HG02798 (cell line): ENCODE measurements around the gene TLX2.
A peak's percentile ranks its signal among the peaks of the same experiment; 100 is the strongest.

Source experiments
- ATAC-seq: cut with Tn5 transposase; IDR thresholded peaks from one replicate; pipeline ENCODE4 v1.9.1; 2021; ENCODE audit warnings: mild to moderate bottlenecking; ENCODE audit not compliant: unreplicated experiment, poor library complexity

TLX2 gene

GRCh38 chr2:74530239-74531187, 16.3 kb downstream of the TLX2 start:
- peak; percentile 31 for ATAC-seq

GRCh38 chr2:74531666-74532065, 17.4 kb downstream of the TLX2 start:
- no peak for ATAC-seq

DNA sequence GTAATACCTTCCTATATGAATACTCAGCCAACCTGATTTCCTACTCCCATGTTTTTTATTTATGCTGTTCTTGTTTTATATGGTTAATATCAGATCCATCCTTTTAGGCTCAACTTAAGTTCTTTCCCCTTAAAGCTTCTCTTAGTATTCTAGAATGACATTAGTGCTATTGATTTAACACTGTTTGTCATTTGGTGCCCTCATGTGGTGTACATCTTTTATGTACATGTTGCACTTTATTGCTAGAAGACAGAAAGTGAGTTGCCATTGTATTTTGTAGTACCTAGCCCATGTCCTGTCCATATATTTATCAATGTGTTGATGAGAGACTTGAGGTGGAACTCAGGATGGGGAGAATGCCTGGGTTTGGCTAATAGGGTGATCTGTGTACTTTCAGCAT, 18.0 kb downstream of the TLX2 start:
- no peak for ATAC-seq

DNA sequence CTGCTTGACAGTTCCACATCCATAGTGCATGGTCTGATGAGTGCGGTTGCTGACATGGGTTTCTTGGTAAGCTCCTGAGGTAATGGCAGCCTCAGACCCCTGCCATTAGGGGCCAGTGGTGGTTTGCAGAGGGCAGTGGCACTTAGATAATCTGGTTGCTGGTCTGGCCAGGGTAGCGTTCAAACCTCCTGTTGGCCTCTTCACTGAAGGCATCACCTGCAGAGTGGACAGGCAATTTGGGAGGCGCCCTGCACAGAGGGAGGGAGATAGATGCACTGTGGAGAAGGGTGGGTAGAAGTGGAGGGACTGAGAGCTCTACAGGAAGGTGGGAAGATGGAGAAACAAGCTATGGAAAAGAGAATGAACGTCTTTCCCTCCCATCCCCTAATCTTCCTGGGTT, 19.2 kb downstream of the TLX2 start:
- no peak for ATAC-seq

DNA sequence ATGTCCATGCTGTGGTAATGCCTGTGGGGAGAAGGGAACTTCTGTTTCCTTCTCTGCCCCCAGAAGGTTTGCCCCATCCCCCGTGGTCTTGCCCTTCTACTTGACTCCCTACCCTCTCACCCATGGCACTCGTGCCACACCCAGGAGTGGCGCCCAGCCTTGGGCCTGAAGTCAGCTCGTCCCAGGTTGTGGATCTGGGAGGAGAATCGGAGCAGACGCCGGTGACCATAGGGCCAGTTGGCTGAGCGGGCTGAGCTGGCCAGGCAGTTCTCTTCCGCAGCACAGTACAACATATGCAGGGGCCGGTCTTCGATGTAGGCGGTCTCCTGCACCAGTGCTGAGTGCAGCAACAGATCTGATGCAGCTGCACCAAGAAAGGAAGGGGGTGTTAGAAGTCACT, 20.2 kb downstream of the TLX2 start:
- ATAC-seq = no peak

DNA sequence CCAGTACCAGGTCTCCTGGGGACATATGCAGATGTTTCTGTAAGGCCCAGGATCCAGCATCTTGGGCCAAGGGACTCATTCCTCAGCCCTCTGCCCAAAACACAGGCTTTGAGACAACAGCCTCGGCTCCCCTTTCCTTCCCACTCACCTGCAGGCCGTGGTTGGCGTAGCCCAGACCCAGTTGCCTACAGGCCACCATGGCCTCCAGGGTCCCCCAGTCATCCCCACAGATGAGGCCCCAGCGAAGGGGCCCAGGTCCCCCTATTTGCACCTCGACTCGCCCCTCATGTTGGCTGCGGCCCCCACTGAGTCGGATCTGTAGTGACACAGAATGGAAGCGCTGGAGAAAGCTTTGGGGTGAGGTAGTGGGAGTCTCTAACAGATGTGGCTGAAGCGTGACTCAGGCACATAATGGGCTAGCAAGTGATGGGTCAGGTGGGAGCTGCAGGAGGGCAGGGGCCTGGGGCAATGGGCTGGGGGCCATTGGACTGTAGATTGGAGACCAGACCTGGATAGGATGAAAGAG, 21.3 kb downstream of the TLX2 start:
- no peak for ATAC-seq

DNA sequence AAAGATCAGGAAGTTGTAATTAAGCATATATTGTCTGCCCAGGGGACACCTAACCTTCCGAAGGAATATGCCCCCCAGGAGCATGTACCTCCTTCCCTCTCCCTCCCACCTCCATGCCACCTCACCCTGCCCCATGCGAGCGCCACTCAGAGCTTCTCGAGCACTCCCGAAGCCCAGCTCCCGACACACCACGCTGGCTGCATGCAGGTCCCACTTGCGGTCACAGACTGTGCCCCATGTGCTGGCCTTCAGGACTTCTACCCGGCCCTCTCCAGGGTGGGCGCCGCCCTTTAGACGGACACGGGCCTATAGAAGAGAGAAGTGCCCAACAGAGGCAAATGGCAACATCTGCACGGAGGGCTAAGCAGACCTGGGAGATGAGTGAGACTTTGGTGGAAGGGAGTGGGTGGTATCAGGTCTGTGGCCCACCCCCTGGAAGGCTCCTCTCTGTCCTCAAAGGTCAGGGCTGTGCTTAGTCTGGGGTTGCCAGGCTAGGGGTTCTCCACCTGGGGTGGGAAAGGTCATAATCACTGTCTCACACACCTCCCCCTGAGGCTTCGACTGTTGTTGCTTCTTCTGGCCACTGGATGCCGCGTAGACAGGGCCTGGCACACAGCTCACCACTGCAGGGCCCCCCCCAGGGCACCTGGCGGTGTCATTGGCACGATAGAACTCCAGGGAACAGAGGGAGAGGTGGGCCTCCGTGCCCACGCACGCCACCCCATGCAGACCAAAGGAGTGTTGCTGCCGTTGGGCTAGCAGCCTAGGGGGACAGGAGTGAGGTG, 22.1 kb downstream of the TLX2 start:
- ATAC-seq = no peak

DNA sequence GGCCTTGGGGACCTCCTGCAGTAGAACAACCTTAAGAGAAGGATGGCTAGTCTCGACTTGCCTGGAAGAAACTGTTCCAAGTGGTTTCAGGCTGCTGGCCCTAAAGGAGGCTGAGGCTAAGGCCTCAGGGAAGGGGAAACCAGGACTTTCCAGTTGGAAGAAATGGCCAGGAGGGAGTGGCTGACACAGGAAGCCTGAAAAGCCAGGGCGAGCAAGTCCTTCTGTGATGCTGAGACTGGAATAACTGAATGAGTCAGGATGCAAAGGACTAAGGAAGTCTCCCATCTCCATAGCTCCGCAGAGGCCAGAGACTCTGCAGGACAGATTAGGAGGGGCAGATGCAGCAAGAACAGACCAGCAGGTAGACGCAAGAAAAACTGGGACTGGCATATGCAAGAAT, 22.9 kb downstream of the TLX2 start:
- ATAC-seq = no peak

DNA sequence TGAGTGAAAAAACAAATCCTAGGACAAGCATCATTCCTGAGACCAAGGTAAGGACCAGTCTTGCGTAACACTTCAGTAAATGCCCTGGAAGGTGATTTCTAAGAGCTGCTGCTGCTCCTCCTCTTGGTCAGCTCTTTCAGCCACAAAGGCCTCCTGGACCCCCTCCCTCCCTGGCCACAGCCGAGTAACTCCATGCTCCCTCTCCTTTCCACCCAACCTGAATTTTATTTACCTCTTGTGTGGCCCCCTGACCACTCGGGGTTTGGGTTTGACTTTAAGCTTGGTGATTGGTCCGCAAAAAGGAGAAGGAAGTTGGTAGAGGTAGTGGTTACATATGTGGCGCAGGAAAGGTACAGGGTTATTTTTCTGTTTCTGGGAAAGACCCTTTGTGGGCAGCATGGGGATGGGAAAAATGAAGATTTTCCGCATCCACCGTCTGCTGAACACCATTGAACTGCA, 24.7 kb downstream of the TLX2 start:
- no peak for ATAC-seq

DNA sequence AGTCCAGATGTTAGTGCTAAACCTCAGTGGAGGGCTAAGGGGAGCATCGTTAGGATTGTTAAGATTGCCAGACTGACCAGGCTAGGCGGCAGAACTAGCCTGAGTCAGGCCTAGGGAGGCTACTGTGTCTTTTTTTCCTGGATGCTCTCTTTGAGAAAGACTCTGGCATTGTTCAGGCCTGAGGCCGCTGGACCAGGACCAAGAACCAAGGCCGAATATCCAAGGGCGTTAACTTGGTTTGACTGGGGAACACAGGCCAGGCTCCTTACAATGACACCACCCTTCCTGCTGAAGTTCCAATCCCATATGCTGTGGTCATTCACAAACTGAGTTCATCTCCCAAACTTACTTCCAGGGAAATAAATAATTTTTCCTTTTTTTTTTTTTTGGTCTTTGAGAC, 26.0 kb downstream of the TLX2 start:
- ATAC-seq = no peak

- ATAC-seq = no peak
Measured at GRCh38 chr2:74542978-74543377, 28.7 kb downstream of the TLX2 start.

- no peak for ATAC-seq
Measured at GRCh38 chr2:74544634-74545033, 30.4 kb downstream of the TLX2 start.

DNA sequence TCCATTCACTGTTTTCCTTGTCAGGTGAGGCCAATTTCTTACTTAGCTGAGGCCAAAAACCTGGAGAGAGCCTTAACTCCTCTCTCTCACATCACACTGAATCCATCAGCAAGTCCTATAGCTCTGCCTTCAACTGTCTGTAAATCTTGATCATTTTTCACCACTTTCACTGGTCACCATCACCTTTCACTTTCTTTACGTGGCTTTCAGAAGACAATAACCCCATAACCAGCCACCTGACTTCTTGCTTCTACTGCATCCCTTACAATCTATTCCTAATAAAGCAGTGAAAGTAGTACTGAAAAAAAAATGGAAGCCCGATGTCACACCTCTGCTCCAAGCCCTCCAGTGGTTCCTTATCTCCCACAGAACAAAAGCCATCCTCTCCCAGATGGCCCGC, 31.8 kb downstream of the TLX2 start:
- ATAC-seq = no peak

- ATAC-seq = no peak
Measured at GRCh38 chr2:74548285-74548899, 34.1 kb downstream of the TLX2 start.

GRCh38 chr2:74548900-74549826, 34.9 kb downstream of the TLX2 start:
- peak; percentile 48 for ATAC-seq

- no peak for ATAC-seq
Measured at GRCh38 chr2:74550231-74550630, 36.0 kb downstream of the TLX2 start.

DNA sequence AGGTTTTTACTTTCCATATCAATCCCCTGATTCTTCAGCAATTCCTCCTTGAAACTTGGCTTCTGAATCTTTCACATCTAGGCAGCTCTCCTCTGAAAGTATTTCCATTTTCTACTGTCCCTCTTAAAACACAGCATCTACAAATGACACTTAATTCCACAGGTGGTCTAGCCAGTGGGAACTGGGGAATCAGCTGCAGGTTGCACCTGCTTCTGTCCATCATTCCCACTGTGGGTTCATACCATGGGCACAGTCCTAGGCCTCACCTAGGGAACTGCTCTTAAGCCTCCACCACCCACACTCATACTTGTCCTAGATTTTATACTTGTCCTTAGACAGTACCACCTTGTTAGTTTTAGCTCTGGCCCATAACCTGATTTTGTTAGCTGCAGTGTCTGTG, 37.3 kb downstream of the TLX2 start:
- ATAC-seq = no peak

GRCh38 chr2:74551942-74552913, 38.0 kb downstream of the TLX2 start:
- ATAC-seq = no peak
